Right ventricle myocardium inferior (tissue), 1 donor: ENCODE data around the gene SAMD4B. TPM values are rescaled to one million over a fixed set of nuclear protein-coding genes. Genes with fewer than 3 reads are reported as not detected.
A peak's percentile ranks its signal among the peaks of the same experiment; 100 is the strongest.

Source experiments
- ATAC-seq: fragments of 200-7000 bp; cut with Tn5 transposase; one replicate; pipeline ENCODE4 v1.9.1; 2020; ENCODE audit warnings: mild to moderate bottlenecking, moderate library complexity
- DNase-seq: peaks from one replicate; pipeline ENCODE4 v3.0.0; 2021; ENCODE audit errors: missing footprints
- intact Hi-C: fragments of 100-400 bp; cut with DNase I; formaldehyde crosslinking; loops from one replicate; pipeline ENCODE4 v1.11.0; 2022
- microRNA-seq: library from miRNA; unstranded; fragments of <30 nt; microRNA quantifications from one replicate; pipeline ENCODE4 v1.2.0, GENCODE V29; 2020
- total RNA-seq: library from RNA; stranded (reverse); fragmentation: NEBNext Ultra II Directional; extraction: Animal tissue kit (Norgen Biotek cat#: 25700); gene quantifications from one replicate; pipeline ENCODE4 v1.2.1, GENCODE V29; 2021
- donor health status: DM: no; HTN: yes; CAD: no; lungs with severe emphysema.

Gene SAMD4B
- total RNA-seq, 1 donor from 2014 or later: 40.6 TPM

- ATAC-seq (peak; percentile 89), DNase-seq (peak; percentile 78)
- intact Hi-C loops: no loop called here
Observed at GRCh38 chr19:39428283-39429112, 86.3 kb downstream of the SAMD4B start.

GRCh38 chr19:39430675-39431593, 88.7 kb downstream of the SAMD4B start:
- ATAC-seq (no peak), DNase-seq (no peak)
- intact Hi-C loops: loop anchor here (5.0 kb wide), 1 partner anchor 39 kb away; the partner anchor contains the start of genes MED29 and PAF1

- no peak for ATAC-seq
- intact Hi-C loops: loop anchor here (5.0 kb wide), 1 partner anchor 40 kb away; the partner anchor contains the start of genes MED29 and PAF1
Observed at GRCh38 chr19:39432677-39433025, 90.4 kb downstream of the SAMD4B start.

GRCh38 chr19:39433480-39434079, 91.4 kb downstream of the SAMD4B start:
- ATAC-seq (no peak), DNase-seq (no peak)
- intact Hi-C loops: loop anchor here (2.0 to 5.0 kb wide), 2 partner anchors 21 to 41 kb away; partner anchors contain the start of genes MED29, PAF1 and PLEKHG2

More at GRCh38 chr19:39432677-39433025, 90.4 kb downstream of the SAMD4B start:
- DNase-seq: no peak

- intact Hi-C loops: loop anchor here (2.0 to 5.0 kb wide), 2 partner anchors 22 to 42 kb away; partner anchors contain the start of genes MED29, PAF1 and PLEKHG2
- ATAC-seq (no peak), DNase-seq (no peak)
Observed at GRCh38 chr19:39434123-39435076, 92.2 kb downstream of the SAMD4B start.

Small RNAs within 50 kb of the gene (microRNA-seq; reads per million reads assigned to microRNA genes)
- gene MIR4530: not detected

Other genes with a start within 250 kb of the SAMD4B start
- 16.2 TPM for gene PAK4, start 216.6 kb upstream of the SAMD4B start, total RNA-seq
- not detected for gene NCCRP1, start 145.5 kb upstream of the SAMD4B start, total RNA-seq
- not detected for gene SYCN, start 138.2 kb upstream of the SAMD4B start, total RNA-seq
- gene IFNL3, start 97.4 kb upstream of the SAMD4B start, total RNA-seq: not detected
- not detected for gene IFNL4, start 93.6 kb upstream of the SAMD4B start, total RNA-seq
- not detected for gene IFNL2, start 74.0 kb upstream of the SAMD4B start, total RNA-seq
- gene IFNL1, start 46.0 kb upstream of the SAMD4B start, total RNA-seq: not detected
- gene LRFN1, start 21.6 kb upstream of the SAMD4B start, total RNA-seq: 0.41 TPM
- 20.2 TPM for gene GMFG, start 6.4 kb upstream of the SAMD4B start, total RNA-seq
- 34.5 TPM for gene PAF1, start 48.7 kb downstream of the SAMD4B start, total RNA-seq
- 21.8 TPM for gene MED29, start 49.0 kb downstream of the SAMD4B start, total RNA-seq
- gene ZFP36, start 64.4 kb downstream of the SAMD4B start, total RNA-seq: 48.7 TPM
- 10.4 TPM for gene PLEKHG2, start 70.2 kb downstream of the SAMD4B start, total RNA-seq
- gene RPS16, start 93.5 kb downstream of the SAMD4B start, total RNA-seq: 1,258 TPM
- gene SUPT5H, start 103.2 kb downstream of the SAMD4B start, total RNA-seq: 80.6 TPM
- 75.9 TPM for gene TIMM50, start 138.4 kb downstream of the SAMD4B start, total RNA-seq
- not detected for gene DLL3, start 156.5 kb downstream of the SAMD4B start, total RNA-seq
- not detected for gene SELENOV, start 172.7 kb downstream of the SAMD4B start, total RNA-seq
- gene EID2B, start 190.4 kb downstream of the SAMD4B start, total RNA-seq: 1.7 TPM
- gene EID2, start 197.7 kb downstream of the SAMD4B start, total RNA-seq: 10.7 TPM